ENCODE measurements around the gene ZNF443.
"Not testable (repeated sequence)": the region's sequence is repeated elsewhere in the genome, so short reads cannot be mapped to it uniquely, and the experiment has no call there.

The ZNF443 gene

DNA sequence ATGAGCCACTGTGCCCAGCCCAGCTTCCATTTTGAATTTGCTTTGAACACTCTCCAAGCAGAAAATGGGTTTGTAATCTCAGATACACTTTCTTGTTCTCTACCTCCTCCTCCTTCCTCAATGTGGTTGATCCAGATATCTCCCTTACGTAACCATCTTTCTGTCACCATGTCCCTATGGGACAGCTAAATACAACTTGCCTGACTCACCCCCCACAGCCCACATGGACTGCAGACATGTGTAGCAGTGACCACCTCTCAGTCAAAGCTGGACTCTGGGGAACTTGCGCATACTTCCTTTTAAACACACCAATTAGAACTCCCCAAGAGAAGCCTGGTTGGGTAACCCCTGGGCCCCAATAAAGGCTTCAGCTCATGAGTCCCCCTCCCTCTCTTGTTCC lies 28.9 kb downstream of the ZNF443 start:
- no peak for FAIRE-seq

GRCh38 chr19:12400633-12401502 lies 40.0 kb downstream of the ZNF443 start, which contains the start of gene ZNF799:
Gene ZNF799, minus strand, starts transcription at chr19:12401271. Its CDS starts 201 bp downstream, at chr19:12401070.
- peak; percentile 92 for FAIRE-seq

- not testable (repeated sequence) for FAIRE-seq
These were observed 40.8 kb downstream of the ZNF443 start for GRCh38 chr19:12399901-12400632.

GRCh38 chr19:12391148-12391547 lies 49.7 kb downstream of the ZNF443 start:
- not testable (repeated sequence) for FAIRE-seq

DNA sequence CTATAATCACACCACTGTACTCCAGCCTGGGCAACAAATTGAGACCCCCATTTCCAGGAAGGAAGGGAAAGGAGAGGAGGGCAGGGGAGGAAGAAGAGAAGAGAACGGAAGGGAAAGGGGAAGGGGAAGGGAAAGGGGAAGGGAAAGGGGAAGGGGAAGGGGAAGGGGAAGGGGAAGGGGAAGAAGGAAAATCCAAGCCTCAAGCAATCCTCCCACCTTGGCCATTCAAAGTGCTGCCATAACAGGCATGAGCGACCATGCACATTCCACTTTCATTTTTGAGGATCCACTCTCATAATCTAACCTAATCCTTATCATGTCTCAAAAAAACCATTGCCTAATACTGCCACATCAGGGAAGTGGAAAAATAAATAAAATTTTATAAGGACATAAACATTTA lies 54.5 kb downstream of the ZNF443 start:
- not testable (repeated sequence) for FAIRE-seq

- no peak for FAIRE-seq
These were observed 60.4 kb downstream of the ZNF443 start for GRCh38 chr19:12380444-12380737.

DNA sequence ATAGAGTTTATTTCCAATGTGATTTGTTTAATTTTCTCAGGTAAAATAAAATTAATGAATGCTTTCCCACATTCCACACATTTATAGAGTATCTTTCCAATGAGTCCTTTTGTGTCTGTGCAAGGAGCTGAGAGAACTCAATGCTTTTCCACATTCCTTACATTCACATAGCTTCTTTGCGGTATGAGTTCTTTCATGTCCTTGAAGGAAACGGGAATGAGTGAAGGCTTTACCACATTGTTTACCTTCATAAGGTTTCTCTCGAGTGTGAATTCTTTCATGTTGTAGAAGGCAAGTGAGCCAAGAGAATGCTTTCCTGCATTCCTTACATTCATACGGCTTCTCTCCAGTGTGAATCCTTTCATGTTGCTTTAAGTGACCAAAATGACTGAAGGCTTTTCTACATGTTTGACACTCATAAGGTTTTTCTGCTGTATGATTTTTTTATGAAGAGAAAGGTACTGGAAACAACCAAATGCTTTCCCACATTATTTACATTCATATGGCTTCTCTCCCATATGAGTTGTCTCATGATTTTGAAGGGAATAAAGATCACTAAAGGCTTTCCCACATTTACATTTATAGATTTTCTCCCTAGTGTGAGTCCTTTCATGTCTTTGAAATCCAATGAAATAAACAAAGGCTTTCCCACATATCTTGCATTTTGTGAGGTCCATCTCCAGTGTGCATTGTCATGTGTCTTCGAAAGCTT lies 60.9 kb downstream of the ZNF443 start:
- no peak for FAIRE-seq
